Measurements from ENCODE around the gene STX18.

DNA sequence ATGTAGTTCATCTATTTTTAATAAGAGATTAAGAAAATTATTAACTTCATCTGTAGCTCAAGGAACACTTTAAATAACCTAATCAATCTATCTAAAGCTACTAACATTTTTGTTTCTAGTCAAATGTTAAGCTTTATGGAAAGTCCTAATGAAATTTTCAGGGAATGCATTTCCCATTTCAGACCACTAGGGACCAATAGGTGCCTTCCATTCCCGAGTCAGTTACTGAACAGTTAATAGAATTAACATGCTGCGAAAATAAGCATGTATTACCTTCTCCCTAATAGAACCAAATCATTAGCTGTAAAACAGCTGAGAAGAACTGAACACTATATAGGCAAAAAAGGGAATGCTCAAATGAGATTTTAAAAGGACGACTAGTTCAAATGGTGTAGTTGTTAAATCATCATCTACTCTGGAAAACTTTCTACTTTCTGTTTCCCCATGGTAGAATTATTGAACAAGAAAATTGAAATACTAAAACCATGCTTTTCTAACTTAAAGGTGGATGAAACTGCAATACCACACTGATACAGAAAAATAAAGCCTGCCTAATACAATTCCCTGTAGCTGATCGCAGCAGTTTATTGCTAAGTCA lies 22.5 kb downstream of the STX18 start:
- TF ChIP-seq, protein P1, sequence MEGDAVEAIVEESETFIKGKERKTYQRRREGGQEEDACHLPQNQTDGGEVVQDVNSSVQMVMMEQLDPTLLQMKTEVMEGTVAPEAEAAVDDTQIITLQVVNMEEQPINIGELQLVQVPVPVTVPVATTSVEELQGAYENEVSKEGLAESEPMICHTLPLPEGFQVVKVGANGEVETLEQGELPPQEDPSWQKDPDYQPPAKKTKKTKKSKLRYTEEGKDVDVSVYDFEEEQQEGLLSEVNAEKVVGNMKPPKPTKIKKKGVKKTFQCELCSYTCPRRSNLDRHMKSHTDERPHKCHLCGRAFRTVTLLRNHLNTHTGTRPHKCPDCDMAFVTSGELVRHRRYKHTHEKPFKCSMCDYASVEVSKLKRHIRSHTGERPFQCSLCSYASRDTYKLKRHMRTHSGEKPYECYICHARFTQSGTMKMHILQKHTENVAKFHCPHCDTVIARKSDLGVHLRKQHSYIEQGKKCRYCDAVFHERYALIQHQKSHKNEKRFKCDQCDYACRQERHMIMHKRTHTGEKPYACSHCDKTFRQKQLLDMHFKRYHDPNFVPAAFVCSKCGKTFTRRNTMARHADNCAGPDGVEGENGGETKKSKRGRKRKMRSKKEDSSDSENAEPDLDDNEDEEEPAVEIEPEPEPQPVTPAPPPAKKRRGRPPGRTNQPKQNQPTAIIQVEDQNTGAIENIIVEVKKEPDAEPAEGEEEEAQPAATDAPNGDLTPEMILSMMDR (IDR thresholded peaks at IDR 0.05), result peak in 1 of 3 experiments; percentile 52
- TF ChIP-seq POLR2A (IDR thresholded peaks at IDR 0.05) (no peak), POLR2AphosphoS5 (IDR thresholded peaks at IDR 0.05; ENCODE audit: insufficient read depth in 1 of 2, low read depth in 1 of 2) (no peak)
